ENCODE data around the gene FBXO9.

DNA sequence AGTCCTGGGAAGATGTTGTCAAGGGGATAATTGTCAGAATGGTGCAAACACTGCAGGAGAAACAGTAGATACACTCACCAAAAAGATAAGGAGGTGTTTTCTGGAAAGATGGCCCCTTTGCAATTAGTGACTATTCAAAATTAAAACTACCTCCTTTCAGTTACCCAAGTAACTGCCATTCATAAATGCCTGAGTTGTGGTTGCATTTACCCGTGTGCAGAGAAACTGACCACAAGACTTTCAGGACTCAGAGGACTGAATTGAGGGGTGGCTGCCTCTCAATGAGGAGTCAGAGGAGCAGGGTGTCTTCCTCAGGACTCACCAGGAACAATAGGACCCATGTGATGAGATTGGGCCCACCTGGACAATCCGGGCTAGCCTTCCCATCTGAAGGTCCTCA is 44.4 kb downstream of the FBXO9 start:
- TF ChIP-seq POLR2AphosphoS5 (IDR thresholded peaks at IDR 0.05; ENCODE audit: low read length), result no peak
- TF ChIP-seq, protein P1, sequence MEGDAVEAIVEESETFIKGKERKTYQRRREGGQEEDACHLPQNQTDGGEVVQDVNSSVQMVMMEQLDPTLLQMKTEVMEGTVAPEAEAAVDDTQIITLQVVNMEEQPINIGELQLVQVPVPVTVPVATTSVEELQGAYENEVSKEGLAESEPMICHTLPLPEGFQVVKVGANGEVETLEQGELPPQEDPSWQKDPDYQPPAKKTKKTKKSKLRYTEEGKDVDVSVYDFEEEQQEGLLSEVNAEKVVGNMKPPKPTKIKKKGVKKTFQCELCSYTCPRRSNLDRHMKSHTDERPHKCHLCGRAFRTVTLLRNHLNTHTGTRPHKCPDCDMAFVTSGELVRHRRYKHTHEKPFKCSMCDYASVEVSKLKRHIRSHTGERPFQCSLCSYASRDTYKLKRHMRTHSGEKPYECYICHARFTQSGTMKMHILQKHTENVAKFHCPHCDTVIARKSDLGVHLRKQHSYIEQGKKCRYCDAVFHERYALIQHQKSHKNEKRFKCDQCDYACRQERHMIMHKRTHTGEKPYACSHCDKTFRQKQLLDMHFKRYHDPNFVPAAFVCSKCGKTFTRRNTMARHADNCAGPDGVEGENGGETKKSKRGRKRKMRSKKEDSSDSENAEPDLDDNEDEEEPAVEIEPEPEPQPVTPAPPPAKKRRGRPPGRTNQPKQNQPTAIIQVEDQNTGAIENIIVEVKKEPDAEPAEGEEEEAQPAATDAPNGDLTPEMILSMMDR (IDR thresholded peaks at IDR 0.05 in 2 of 3, conservative IDR thresholded peaks at IDR 0.05 in 1 of 3; ENCODE audit: control insufficient read depth in 2 of 3, extremely low read depth in 1 of 3, insufficient read depth in 1 of 3, low read depth in 3 of 3, low read length in 3 of 3), result no peak
- no peak for TF ChIP-seq CHD1 (IDR thresholded peaks at IDR 0.05; ENCODE audit: low read depth, low read length)
